H1 (cell line): Measurements from ENCODE around the gene RCAN3. TPM values are rescaled to one million over a fixed set of nuclear protein-coding genes. Genes with fewer than 3 reads are reported as not detected.

Source experiments
- CTCF ChIA-PET: fragments of 300-600 bp; sonication (Branson Sonifier 250); formaldehyde crosslinking; loops from one replicate; lab custom pipeline; 2021; ENCODE audit not compliant: partially characterized antibody; lab: Charles Lee
- POLR2A ChIA-PET: fragments of 300-600 bp; sonication (Branson Sonifier 250); formaldehyde crosslinking; loops from one replicate; lab custom pipeline; 2021; ENCODE audit warnings: inconsistent platforms; ENCODE audit not compliant: partially characterized antibody; lab: Charles Lee
- DNase-seq, 2 experiments: peaks; one replicate each; pipeline versions ENCODE4 v3.0.0 to v3.0.0-alpha.2; 2010 to 2022; ENCODE audit warnings: low spot score in 2 of 2, low read depth in 1 of 2, mixed read lengths in 1 of 2
- FAIRE-seq: peaks from 2 replicates; lab custom pipeline; 2011; peaks lifted over from hg19 to GRCh38; lab: Jason Lieb, UNC
- H2AFZ ChIP-seq: 2 replicates; pipeline ENCODE4 v1.8.1; 2012; ENCODE audit warnings: low read length, inconsistent platforms
- H2AK5ac ChIP-seq: 2 replicates; pipeline ENCODE4 v1.6.1; 2013; ENCODE audit warnings: low read depth, low read length
- H2BK120ac ChIP-seq: replicated peaks from 2 replicates; pipeline ENCODE3; 2013; ENCODE audit warnings: low read depth, low read length, inconsistent platforms
- H2BK12ac ChIP-seq: 2 replicates; pipeline ENCODE4 v1.6.1; 2013; ENCODE audit warnings: low read depth, low read length
- H2BK15ac ChIP-seq: 2 replicates; pipeline ENCODE4 v1.6.1; 2013; ENCODE audit warnings: low read length
- H2BK20ac ChIP-seq: 2 replicates; pipeline ENCODE4 v1.6.1; 2013; ENCODE audit warnings: low read length
- H2BK5ac ChIP-seq: 2 replicates; pipeline ENCODE4 v1.6.1; 2013; ENCODE audit warnings: low read depth, low read length
- H3K14ac ChIP-seq: 2 replicates; pipeline ENCODE4 v1.6.1; 2013; ENCODE audit warnings: inconsistent platforms; ENCODE audit not compliant: insufficient read length
- H3K18ac ChIP-seq: 2 replicates; pipeline ENCODE4 v1.6.1; 2013; ENCODE audit warnings: low read length; ENCODE audit errors: extremely low read depth
- H3K23ac ChIP-seq: 2 replicates; pipeline ENCODE4 v1.6.1; 2013; ENCODE audit warnings: inconsistent platforms; ENCODE audit not compliant: insufficient read length
- H3K23me2 ChIP-seq: 2 replicates; pipeline ENCODE4 v1.6.1; 2013; ENCODE audit warnings: low read depth, low read length
- H3K27ac ChIP-seq: 2 replicates; pipeline ENCODE4 v1.6.1; 2011; ENCODE audit warnings: low read depth, low read length, inconsistent platforms
- H3K27me3 ChIP-seq, 4 experiments: replicated peaks in 1 of 4; 1 replicate in 1 of 4; 2 replicates in 3 of 4; pipeline versions ENCODE4 v1.6.1 to v1.8.1; 2011 to 2013; ENCODE audit warnings: low read length in 3 of 4, mild to moderate bottlenecking in 3 of 4, inconsistent platforms in 2 of 4, mixed read lengths in 2 of 4, moderate library complexity in 1 of 4; ENCODE audit not compliant: control insufficient read depth in 3 of 4, insufficient read depth in 3 of 4; ENCODE audit errors: extremely low read depth in 1 of 4
- H3K36me3 ChIP-seq, 4 experiments: 2 replicates each; pipeline versions ENCODE4 v1.6.1 to v1.8.1; 2011 to 2013; ENCODE audit warnings: mild to moderate bottlenecking in 4 of 4, low read length in 3 of 4, moderate library complexity in 2 of 4, control low read depth in 1 of 4, inconsistent platforms in 1 of 4; ENCODE audit not compliant: insufficient read depth in 4 of 4, control insufficient read depth in 2 of 4
- H3K4ac ChIP-seq: replicated peaks from 2 replicates; pipeline ENCODE3; 2013; ENCODE audit warnings: low read length, low read depth, mixed read lengths, inconsistent platforms; ENCODE audit not compliant: insufficient read length
- H3K4me1 ChIP-seq, 4 experiments: replicated peaks in 1 of 4; 1 replicate in 1 of 4; 2 replicates in 3 of 4; pipeline versions ENCODE4 v1.6.1 to v1.8.1; 2011 to 2013; ENCODE audit warnings: low read length in 3 of 4, inconsistent platforms in 2 of 4, mixed read lengths in 1 of 4; ENCODE audit not compliant: insufficient read depth in 4 of 4, control insufficient read depth in 3 of 4
- H3K4me2 ChIP-seq, 2 experiments: 2 replicates each; pipeline versions ENCODE4 v1.6.1 to v1.8.1; 2011 to 2013; ENCODE audit warnings: low read depth in 2 of 2, low read length in 2 of 2, control low read depth in 1 of 2, inconsistent platforms in 1 of 2, mild to moderate bottlenecking in 1 of 2; ENCODE audit not compliant: insufficient read depth in 1 of 2
- H3K4me3 ChIP-seq, 4 experiments: fragments of 200-600, 300-600 bp in 1 of 4; sonication (generic), shearing (Covaris generic), sonication (Bioruptor Twin) in 1 of 4; 2 replicates each; pipeline versions ENCODE4 v1.5.1 to v1.8.1; 2011 to 2016; ENCODE audit warnings: low read length in 4 of 4, low read depth in 3 of 4, control low read depth in 2 of 4, inconsistent platforms in 2 of 4, mild to moderate bottlenecking in 2 of 4, mixed read lengths in 1 of 4, moderate library complexity in 1 of 4; ENCODE audit not compliant: insufficient read depth in 2 of 4; ENCODE audit errors: extremely low read depth in 1 of 4
- H3K56ac ChIP-seq: replicated peaks from 2 replicates; pipeline ENCODE3; 2013; ENCODE audit warnings: low read depth, mild to moderate bottlenecking, mixed read lengths, low read length, inconsistent platforms; ENCODE audit not compliant: insufficient read length
- H3K79me1 ChIP-seq: 2 replicates; pipeline ENCODE4 v1.6.1; 2013; ENCODE audit warnings: low read depth, low read length, control low read depth
- H3K79me2 ChIP-seq, 2 experiments: 2 replicates each; pipeline versions ENCODE4 v1.6.1 to v1.8.1; 2012 to 2013; ENCODE audit warnings: low read length in 2 of 2, mild to moderate bottlenecking in 2 of 2, inconsistent platforms in 1 of 2; ENCODE audit not compliant: insufficient read depth in 2 of 2, control insufficient read depth in 1 of 2
- H3K9ac ChIP-seq, 4 experiments: replicated peaks in 1 of 4; 1 replicate in 1 of 4; 2 replicates in 3 of 4; pipeline versions ENCODE4 v1.6.1 to v1.8.1; 2011 to 2013; ENCODE audit warnings: low read depth in 3 of 4, low read length in 3 of 4, control low read depth in 2 of 4, mild to moderate bottlenecking in 2 of 4, moderate library complexity in 2 of 4, inconsistent platforms in 1 of 4; ENCODE audit errors: extremely low read depth in 1 of 4
- H3K9me3 ChIP-seq, 2 experiments: 2 replicates each; pipeline versions ENCODE4 v1.6.1 to v1.8.1; 2012 to 2013; ENCODE audit warnings: mild to moderate bottlenecking in 2 of 2, moderate library complexity in 2 of 2, control low read depth in 1 of 2, inconsistent platforms in 1 of 2, low read depth in 1 of 2, low read length in 1 of 2, mixed read lengths in 1 of 2; ENCODE audit not compliant: insufficient read depth in 2 of 2
- H4K20me1 ChIP-seq, 2 experiments: replicated peaks in 1 of 2; 2 replicates each; pipeline versions ENCODE3 to v1.8.1; 2011 to 2013; ENCODE audit warnings: inconsistent platforms in 2 of 2, low read length in 2 of 2, mild to moderate bottlenecking in 1 of 2; ENCODE audit not compliant: insufficient read depth in 2 of 2, control insufficient read depth in 1 of 2
- H4K5ac ChIP-seq: 2 replicates; pipeline ENCODE4 v1.6.1; 2013; ENCODE audit warnings: low read length, low read depth, mixed read lengths, inconsistent platforms; ENCODE audit not compliant: insufficient read length
- H4K8ac ChIP-seq: 2 replicates; pipeline ENCODE4 v1.8.0; 2013; ENCODE audit warnings: mild to moderate bottlenecking, moderate library complexity, low read length, inconsistent platforms; ENCODE audit not compliant: insufficient read depth; ENCODE audit errors: extremely low read depth
- H4K91ac ChIP-seq: replicated peaks from 2 replicates; pipeline ENCODE3; 2013; ENCODE audit warnings: low read length, mixed read lengths, inconsistent platforms; ENCODE audit not compliant: insufficient read length
- GTF2F1 ChIP-seq: IDR thresholded peaks from 2 replicates; pipeline ENCODE4 v1.6.1; 2012; ENCODE audit warnings: low read depth, low read length, improper control_type of control experiment, borderline replicate concordance
- KDM1A ChIP-seq: fragments of 200-600, 300-600 bp; sonication (generic); IDR thresholded peaks from 2 replicates; pipeline ENCODE4 v1.7.1; 2016; ENCODE audit warnings: mild to moderate bottlenecking, low read length, borderline replicate concordance
- KDM5A ChIP-seq: fragments of 200-600 bp; IDR thresholded peaks from 2 replicates; pipeline ENCODE4 v1.7.1; 2012; ENCODE audit warnings: mild to moderate bottlenecking, low read length, inconsistent platforms, mixed read lengths
- RNF2 ChIP-seq: fragments of 200-900, 300-1000 bp; sonication (generic); IDR thresholded peaks from 2 replicates; pipeline ENCODE4 v1.7.1; 2016; ENCODE audit warnings: borderline replicate concordance, low read depth, mild to moderate bottlenecking, antibody characterized with exemption, low read length; ENCODE audit not compliant: poor library complexity, severe bottlenecking; ENCODE audit errors: missing control alignments
- SP2 ChIP-seq: IDR thresholded peaks from 2 replicates; pipeline ENCODE4 v1.6.1; 2012; ENCODE audit warnings: mild to moderate bottlenecking, low read length, inconsistent platforms
- SP4 ChIP-seq: IDR thresholded peaks from 2 replicates; pipeline ENCODE4 v1.6.1; 2012; ENCODE audit warnings: low read length, inconsistent platforms
- TAF7 ChIP-seq: optimal IDR thresholded peaks from 2 replicates; pipeline ENCODE3; 2011; ENCODE audit warnings: low read depth, mild to moderate bottlenecking, inconsistent platforms, low read length, moderate library complexity, borderline replicate concordance
- WGBS, 2 experiments: shearing (Covaris generic) in 1 of 2; methylation state at CpG; one replicate each; pipeline versions ENCODE4 v1.1.6 to v1.1.7; 2013 to 2015; ENCODE audit warnings: low lambda C conversion rate in 2 of 2, mixed read lengths in 2 of 2, inconsistent platforms in 1 of 2, low coverage in 1 of 2, missing lambda C conversion rate in 1 of 2; ENCODE audit not compliant: insufficient replicate concordance in 2 of 2, insufficient coverage in 1 of 2, insufficient read length in 1 of 2; ENCODE audit errors: extremely low coverage in 1 of 2, missing lambda C conversion rate in 1 of 2; 5-methylcytosine and 5-hydroxymethylcytosine counted together
- polyA plus RNA-seq, 7 experiments: library from polyadenylated mRNA; depleted of rRNA in 3 of 7; stranded (reverse) in 5 of 7; unstranded in 2 of 7; fragments of >200 nt in 5 of 7; fragments of 200-250 nt in 2 of 7; gene quantifications; 1 replicate in 5 of 7; 2 replicates in 1 of 7; 4 replicates in 1 of 7; pipeline versions ENCODE4 v1.2.1 to v1.2.3, GENCODE V29; 2011 to 2013; ENCODE audit warnings: missing spikeins in 2 of 7, mixed read lengths in 2 of 7
- total RNA-seq: library from RNA; stranded (reverse); fragmentation: NEBNext Ultra II Directional; extraction: Animal tissue kit (Norgen Biotek cat#: 25700); gene quantifications from 2 replicates; pipeline ENCODE4 v1.2.1, GENCODE V29; 2021

The RCAN3 gene
- total and polyA plus RNA-seq, 2 of the 8 experiments (the other 6 are each of a cell fraction or from before 2014, with no cell fraction given): 5.6 to 16.6 TPM

GRCh38 chr1:24556414-24556795 is 53.8 kb downstream of the RCAN3 start:
- Histone ChIP-seq H4K91ac (no peak overlapping the region), H3K79me2 (no peaks in the 10 kb centered on the region), H2AK5ac (no peak overlapping the region), H3K4me3 (peak overlapping the region in 3 of 4 experiments; percentile 17 to 63 (median 37); a peak in 5 of 8 replicates), H4K5ac (no peak overlapping the region), H3K14ac (no peak overlapping the region), H3K4me1 (peaks cover 0 to 14% (median 6%) of the 10 kb centered on the region in 4 experiments; a peak in 4 of 7 replicates), H3K56ac (no peak overlapping the region), H3K79me1 (no peaks in the 10 kb centered on the region), H3K9ac (no peak overlapping the region), H2BK5ac (no peak overlapping the region), H4K20me1 (no peaks in the 10 kb centered on the region), H2AFZ (no peak overlapping the region), H2BK15ac (no peak overlapping the region), H3K4ac (no peak overlapping the region), H2BK20ac (no peak overlapping the region), H3K4me2 (peak overlapping the region; percentile 59 to 83), H3K36me3 (no peaks in the 10 kb centered on the region), H3K18ac (no peak overlapping the region), H3K9me3 (no peaks in the 10 kb centered on the region), H2BK12ac (no peak overlapping the region), H3K23me2 (peaks cover 7% of the 10 kb centered on the region; the same call in 1 of the 2 replicates), H3K27me3 (peaks cover 0 to 30% (median 20%) of the 10 kb centered on the region in 4 experiments; a peak in 5 of 7 replicates), H4K8ac (no peak overlapping the region), H3K27ac (no peak overlapping the region), H3K23ac (no peak overlapping the region), H2BK120ac (no peak overlapping the region)
- FAIRE-seq: no peak
- ChIA-PET CTCF (no interaction called here), POLR2A (no interaction called here)
- TF ChIP-seq TAF7 (no peak), SP2 (no peak), KDM5A (no peak), SP4 (no peak), KDM1A (peak; percentile 89), GTF2F1 (no peak), RNF2 (no peak)
- WGBS, 2 experiments: 83% methylated on average over 13 of the region's 19 CpGs; no CpG with 5 or more reads in 1 of the 2 experiments
- DNase-seq: no peak
